HL-60 (cell line): ENCODE data around the gene CETN2.

Experiments
- DNase-seq, 2 experiments: peaks; one replicate each; pipeline ENCODE4 v3.0.0-alpha.2; 2010 to 2020; ENCODE audit warnings: low read depth in 1 of 2, low spot score in 1 of 2
- H3K27ac ChIP-seq: fragments of 250-450 bp; sonication (Bioruptor Pico); replicated peaks from 2 replicates; pipeline ENCODE4 v1.5.1; 2020; ENCODE audit warnings: mild to moderate bottlenecking, moderate library complexity
- H3K27me3 ChIP-seq: fragments of 250-450 bp; sonication (Bioruptor Pico); 2 replicates; pipeline ENCODE4 v1.5.1; 2021; ENCODE audit warnings: mild to moderate bottlenecking, moderate library complexity; ENCODE audit not compliant: insufficient read depth, poor library complexity, severe bottlenecking
- H3K4me3 ChIP-seq: replicated peaks from 2 replicates; pipeline ENCODE4 v1.5.1; 2011; ENCODE audit warnings: mild to moderate bottlenecking, control low read depth, low read length; ENCODE audit not compliant: insufficient read depth
- CTCF ChIP-seq: IDR thresholded peaks from one replicate; pipeline ENCODE4 v1.5.1; 2011; ENCODE audit warnings: low read length, control low read depth, inconsistent platforms; ENCODE audit not compliant: insufficient read depth
- GABPA ChIP-seq: IDR thresholded peaks from 2 replicates; pipeline ENCODE4 v1.6.1; 2012; ENCODE audit warnings: low read depth
- POLR2AphosphoS5 ChIP-seq: IDR thresholded peaks from 2 replicates; pipeline ENCODE4 v1.6.1; 2012; ENCODE audit warnings: low read depth
- REST ChIP-seq: IDR thresholded peaks from 2 replicates; pipeline ENCODE4 v1.6.1; 2012; ENCODE audit warnings: low read depth; ENCODE audit not compliant: insufficient replicate concordance
- SPI1 ChIP-seq: IDR thresholded peaks from 2 replicates; pipeline ENCODE4 v1.6.1; 2012; ENCODE audit warnings: low read depth, mild to moderate bottlenecking, borderline replicate concordance

Gene CETN2

GRCh38 chrX:152822383-152823086 lies 8.0 kb downstream of the CETN2 start:
- H3K27ac ChIP-seq: no peak overlapping the region
- no peak overlapping the region for H3K4me3 ChIP-seq
- no peak for DNase-seq
- TF ChIP-seq CTCF (no peak), REST (no peak), GABPA (no peak), SPI1 (no peak), POLR2AphosphoS5 (no peak)
- H3K27me3 ChIP-seq: no peaks in the 10 kb centered on the region

- H3K27ac ChIP-seq: no peak overlapping the region
- H3K27me3 ChIP-seq: no peaks in the 10 kb centered on the region
- peak in 1 of 2 experiments; percentile 28 for DNase-seq
- peak; percentile 39 for TF ChIP-seq CTCF
- TF ChIP-seq POLR2AphosphoS5: no peak
- H3K4me3 ChIP-seq: no peak overlapping the region
Observed at GRCh38 chrX:152821145-152821765, 9.3 kb downstream of the CETN2 start.

- Histone ChIP-seq H3K27me3 (peaks cover 3% of the 10 kb centered on the region), H3K27ac (no peak overlapping the region), H3K4me3 (no peak overlapping the region)
- DNase-seq: no peak
- no peak for TF ChIP-seq SPI1
- no peak for TF ChIP-seq REST
- TF ChIP-seq CTCF: no peak
- TF ChIP-seq POLR2AphosphoS5: no peak
- TF ChIP-seq GABPA: no peak
Observed at GRCh38 chrX:152819732-152820131, 10.8 kb downstream of the CETN2 start.

- TF ChIP-seq POLR2AphosphoS5 (no peak), CTCF (no peak), SPI1 (no peak), REST (no peak), GABPA (no peak)
- H3K27ac ChIP-seq: no peak overlapping the region
- no peak overlapping the region for H3K4me3 ChIP-seq
- peaks cover 3% of the 10 kb centered on the region for H3K27me3 ChIP-seq
- DNase-seq: no peak
Observed at GRCh38 chrX:152819266-152819665, 11.3 kb downstream of the CETN2 start.
